ENCODE results near the gene TMEM82.
A peak's percentile ranks its signal among the peaks of the same experiment; 100 is the strongest.

Gene TMEM82

GRCh38 chr1:15737324-15738319 lies 4.7 kb upstream of the TMEM82 start (continued):
- TF ChIP-seq KLF7 (tag by site-specific recombination; IDR thresholded peaks at IDR 0.05; ENCODE audit: borderline replicate concordance) (no peak), ZNF677 (tag by site-specific recombination; IDR thresholded peaks at IDR 0.05) (no peak), ZNF121 (tag by site-specific recombination; IDR thresholded peaks at IDR 0.05) (peak; percentile 90), SCRT2 (tag by site-specific recombination; IDR thresholded peaks at IDR 0.05) (peak; percentile 97), ELK4 (IDR thresholded peaks at IDR 0.05; ENCODE audit: borderline replicate concordance, low read depth, low read length) (no peak), ATF2 (tag by site-specific recombination; IDR thresholded peaks at IDR 0.05; ENCODE audit: low read depth) (no peak), ZNF23 (tag by site-specific recombination; IDR thresholded peaks at IDR 0.05; ENCODE audit: borderline replicate concordance) (no peak), ZNF362 (tag by site-specific recombination; IDR thresholded peaks at IDR 0.05) (0 out of 2 replicates have a peak, but pooled peaks have one; percentile 24), ZNF658 (tag by site-specific recombination; IDR thresholded peaks at IDR 0.05) (no peak), GFI1B (tag by site-specific recombination; IDR thresholded peaks at IDR 0.05) (no peak), ZNF549 (tag by site-specific recombination; IDR thresholded peaks at IDR 0.05) (no peak), PBX3 (CRISPR knock-in tag; IDR thresholded peaks at IDR 0.05) (no peak), BCL6B (tag by site-specific recombination; IDR thresholded peaks at IDR 0.05) (no peak), IKZF3 (tag by site-specific recombination; IDR thresholded peaks at IDR 0.05) (no peak), ZNF174 (tag by site-specific recombination; IDR thresholded peaks at IDR 0.05) (no peak), GLIS1 (tag by site-specific recombination; IDR thresholded peaks at IDR 0.05) (0 out of 2 replicates have a peak, but pooled peaks have one; percentile 15), SCRT1 (tag by site-specific recombination; IDR thresholded peaks at IDR 0.05; ENCODE audit: borderline replicate concordance) (peak; percentile 98)

- no peaks in the 10 kb centered on the region for H3K4me1 ChIP-seq (ENCODE audit: control insufficient read depth, insufficient read depth, low read length)
- no peak overlapping the region for H3K27ac ChIP-seq (ENCODE audit: extremely low read depth, low read depth, low read length)
- POLR2A ChIA-PET: no interaction called here
- H3K4me3 ChIP-seq (ENCODE audit: low read depth, low read length): no peak overlapping the region
- H3K9me3 ChIP-seq (ENCODE audit: control insufficient read depth, insufficient read depth, low read depth, low read length): no peaks in the 10 kb centered on the region
- CTCF ChIA-PET: interaction anchor here (0.6 to 0.9 kb wide), 2 partner anchors 53 to 142 kb away, joined by 3 read pairs; no protein-coding TSS in a partner anchor
- TF ChIP-seq ZNF701 (tag by site-specific recombination; IDR thresholded peaks at IDR 0.05) (no peak), SCRT2 (tag by site-specific recombination; IDR thresholded peaks at IDR 0.05) (peak; percentile 8; the same call in 1 of the 2 replicates)
- H3K36me3 ChIP-seq (ENCODE audit: control insufficient read depth in 2 of 2, insufficient read depth in 1 of 2, low read length in 2 of 2): peaks cover 0 to 20% of the 10 kb centered on the region in 2 experiments; a peak in 1 of 3 replicates
Measured at GRCh38 chr1:15738416-15739113, 3.7 kb upstream of the TMEM82 start.
